ENCODE measurements around the gene ATP2B2. TPM values are rescaled to one million over a fixed set of nuclear protein-coding genes. Genes with fewer than 3 reads are reported as not detected.

ATP2B2 gene
- total and polyA plus RNA-seq, 9 of the 15 experiments (the other 6 are each of a cell fraction or from before 2014, with no cell fraction given), result 0.06 TPM; not detected in 8

GRCh38 chr3:10504171-10505049, 976 bp downstream of the ATP2B2 start:
- intact Hi-C loops (cut with micrococcal nuclease), result no loop called here
- peaks cover 25% of the 10 kb centered on the region for H4K20me1 ChIP-seq (replicated peaks; ENCODE audit: control insufficient read depth, insufficient read depth, low read length)
- TF ChIP-seq TRIM24 (IDR thresholded peaks at IDR 0.05), result no peak
- TF ChIP-seq PRMT5 (CRISPR knock-in tag; IDR thresholded peaks at IDR 0.05), result no peak
- no peak for TF ChIP-seq EWSR1 (IDR thresholded peaks at IDR 0.05; ENCODE audit: borderline replicate concordance, low read depth, partially characterized antibody)
- TF ChIP-seq EP300 (IDR thresholded peaks at IDR 0.05; ENCODE audit: low read length), result no peak
- no peak for TF ChIP-seq RB1 (IDR thresholded peaks at IDR 0.05; ENCODE audit: low read depth)
- TF ChIP-seq DIDO1 (tag; IDR thresholded peaks at IDR 0.05; ENCODE audit: low read depth), result no peak
- TF ChIP-seq BCLAF1 (IDR thresholded peaks at IDR 0.05; ENCODE audit: borderline replicate concordance in 1 of 2, control insufficient read depth in 1 of 2, low read depth in 2 of 2, low read length in 1 of 2), result no peak
- no peak for TF ChIP-seq ATF6 (CRISPR knock-in tag; IDR thresholded peaks at IDR 0.05)
- TF ChIP-seq HDAC3 (IDR thresholded peaks at IDR 0.05; ENCODE audit: borderline replicate concordance, partially characterized antibody), result no peak
- TF ChIP-seq NCOA6 (IDR thresholded peaks at IDR 0.05), result no peak
- TF ChIP-seq POLR2B (IDR thresholded peaks at IDR 0.05; ENCODE audit: low read depth, partially characterized antibody), result no peak
- TF ChIP-seq ZNF551 (CRISPR knock-in tag; IDR thresholded peaks at IDR 0.05), result no peak
- no peak for TF ChIP-seq NR0B1 (IDR thresholded peaks at IDR 0.05; ENCODE audit: partially characterized antibody)
- no peak for TF ChIP-seq ZBTB26 (CRISPR knock-in tag; IDR thresholded peaks at IDR 0.05)

More at GRCh38 chr3:10504171-10505049, 976 bp downstream of the ATP2B2 start:
- Histone ChIP-seq H2AFZ (ENCODE audit: low read depth, low read length) (no peak overlapping the region), H3K9me3 (replicated peaks; ENCODE audit: control insufficient read depth, insufficient read depth, low read depth, low read length) (no peaks in the 10 kb centered on the region), H3K27ac (ENCODE audit: extremely low read depth, low read depth, low read length) (no peak overlapping the region), H3K27me3 (ENCODE audit: control insufficient read depth in 2 of 2, insufficient read depth in 2 of 2, low read length in 2 of 2) (peaks cover 34 to 80% of the 10 kb centered on the region in 2 experiments), H3K9ac (ENCODE audit: insufficient read depth in 1 of 2, low read depth in 2 of 2, low read length in 2 of 2) (no peak overlapping the region), H3K4me3 (no peak overlapping the region), H3K9me1 (ENCODE audit: control insufficient read depth, insufficient read depth, low read length) (no peaks in the 10 kb centered on the region), H3K4me1 (replicated peaks in 1 of 2; ENCODE audit: control insufficient read depth in 2 of 2, insufficient read depth in 2 of 2, low read length in 2 of 2) (peaks cover 0 to 3% of the 10 kb centered on the region in 2 experiments; a peak in 1 of 5 replicates), H3K36me3 (ENCODE audit: control insufficient read depth, insufficient read depth, low read length) (no peaks in the 10 kb centered on the region), H3K79me2 (ENCODE audit: control insufficient read depth, insufficient read depth, low read length) (no peaks in the 10 kb centered on the region), H3K4me2 (ENCODE audit: insufficient read depth, low read length) (no peak overlapping the region)
- no peak for DNase-seq (ENCODE audit: extremely low read depth in 1 of 4, low spot score in 3 of 4)
- ChIA-PET CTCF (ENCODE audit: low intra/inter-chr PET ratio) (no interaction called here), POLR2A (no interaction called here)
- in situ Hi-C loops (cut with MboI), result no loop called here
- no TSS peak for BruUV-seq (replicated peaks)
- WGBS (ENCODE audit: insufficient coverage, low coverage, missing lambda C conversion rate), result 1% methylated on average over 24 of the region's 25 CpGs
- FAIRE-seq, result no peak
- ATAC-seq, result no peak
